ENCODE data around the gene CHTF8.

GRCh38 chr16:69126221-69126620 lies 6.2 kb downstream of the CHTF8 start:
- no peak for TF ChIP-seq POLR2AphosphoS5 (IDR thresholded peaks at IDR 0.05; ENCODE audit: low read depth, low read length)
- TF ChIP-seq POLR2A (IDR thresholded peaks at IDR 0.05; ENCODE audit: low read depth, low read length): no peak
- no peak for TF ChIP-seq TAF1 (IDR thresholded peaks at IDR 0.05; ENCODE audit: low read depth, low read length)
- no peak for TF ChIP-seq PAX5 (IDR thresholded peaks at IDR 0.05; ENCODE audit: insufficient read depth, low read length, severe bottlenecking)
- no peak for TF ChIP-seq SPI1 (IDR thresholded peaks at IDR 0.05; ENCODE audit: low read depth, low read length)
- TF ChIP-seq POU2F2 (IDR thresholded peaks at IDR 0.05; ENCODE audit: low read depth, low read length): no peak
